GM12878 (cell line): ENCODE measurements around the gene CLINT1. TPM values are rescaled to one million over a fixed set of nuclear protein-coding genes. Genes with fewer than 3 reads are reported as not detected.
A peak's percentile ranks its signal among the peaks of the same experiment; 100 is the strongest.

Experiments used
- ATAC-seq: fragments of 200-7000 bp; cut with Tn5 transposase; 3 replicates; pipeline ENCODE4 v1.9.1; 2020; ENCODE audit warnings: mild to moderate bottlenecking, moderate library complexity
- BruUV-seq: library from RNA; stranded (reverse); fragments of 400-500 nt; replicated peaks from 2 replicates; lab custom pipeline; 2021; lab: Mats Ljungman, UMichigan
- CTCF ChIA-PET: fragments of 300-600 bp; sonication (Branson Sonifier 250); formaldehyde crosslinking; extraction: SDS; loops from one replicate; lab custom pipeline; 2021; ENCODE audit warnings: inconsistent platforms; lab: Yijun Ruan, JAX
- POLR2A ChIA-PET: fragments of 350-600 bp; formaldehyde crosslinking; extraction: SDS; loops from one replicate; lab custom pipeline; 2021; ENCODE audit warnings: inconsistent platforms; lab: Charles Lee
- RAD21 ChIA-PET: fragments of 300-600 bp; sonication (Branson Sonifier 250); formaldehyde crosslinking; loops from one replicate; lab custom pipeline; 2023; ENCODE audit warnings: antibody characterized with exemption; ENCODE audit not compliant: unreplicated experiment; lab: Charles Lee
- SMC1A ChIA-PET: fragments of 300-600 bp; sonication (Branson Sonifier 250); formaldehyde crosslinking; loops from one replicate; lab custom pipeline; 2023; ENCODE audit not compliant: unreplicated experiment, uncharacterized antibody; lab: Charles Lee
- DNase-seq: peaks from one replicate; pipeline ENCODE4 v3.0.0-alpha.2; 2011; ENCODE audit warnings: low read depth, low spot score
- FAIRE-seq: peaks from 3 replicates; lab custom pipeline; 2011; peaks lifted over from hg19 to GRCh38; lab: Jason Lieb, UNC
- H2AFZ ChIP-seq: 2 replicates; pipeline ENCODE4 v1.6.0; 2011; ENCODE audit warnings: low read depth, low read length, control low read depth; ENCODE audit not compliant: control insufficient read depth
- H3K27ac ChIP-seq: 2 replicates; pipeline ENCODE4 v1.5.1; 2011; ENCODE audit warnings: control low read depth; ENCODE audit not compliant: control insufficient read depth, insufficient read depth
- H3K27me3 ChIP-seq, 2 experiments: replicated peaks in 1 of 2; 2 replicates each; pipeline versions ENCODE4 v1.6.0 to v1.6.1; 2011; ENCODE audit warnings: low read length in 1 of 2; ENCODE audit not compliant: control insufficient read depth in 2 of 2, insufficient read depth in 2 of 2
- H3K36me3 ChIP-seq, 2 experiments: 2 replicates each; pipeline ENCODE4 v1.5.1; 2011; ENCODE audit warnings: low read length in 1 of 2; ENCODE audit not compliant: control insufficient read depth in 2 of 2, insufficient read depth in 2 of 2
- H3K4me1 ChIP-seq: 2 replicates; pipeline ENCODE4 v1.6.1; 2011; ENCODE audit warnings: mild to moderate bottlenecking, low read length, moderate library complexity, mixed read lengths; ENCODE audit not compliant: control insufficient read depth, insufficient read depth
- H3K4me2 ChIP-seq: 2 replicates; pipeline ENCODE4 v1.6.0; 2011; ENCODE audit warnings: control low read depth; ENCODE audit not compliant: control insufficient read depth, insufficient read depth
- H3K4me3 ChIP-seq: fragments of 200-600 bp; sonication (generic); 2 replicates; pipeline ENCODE4 v1.5.1; 2016
- H3K79me2 ChIP-seq: 2 replicates; pipeline ENCODE4 v1.6.0; 2011; ENCODE audit warnings: low read length; ENCODE audit not compliant: control insufficient read depth, insufficient read depth
- H3K9ac ChIP-seq: 2 replicates; pipeline ENCODE4 v1.8.0; 2011; ENCODE audit warnings: low read length, control low read depth, mixed read lengths; ENCODE audit not compliant: control insufficient read depth, insufficient read depth
- H3K9me3 ChIP-seq: replicated peaks from 3 replicates; pipeline ENCODE4 v1.5.1; 2011; ENCODE audit warnings: mild to moderate bottlenecking, low read length; ENCODE audit not compliant: control insufficient read depth, insufficient read depth
- H4K20me1 ChIP-seq: 2 replicates; pipeline ENCODE4 v1.6.0; 2011; ENCODE audit not compliant: control insufficient read depth, insufficient read depth
- BHLHE40 ChIP-seq, 2 experiments: fragments of 450-650 bp in 1 of 2; IDR thresholded peaks; 2 replicates each; pipeline ENCODE4 v1.6.1; 2011 to 2017; ENCODE audit warnings: low read depth in 2 of 2, borderline replicate concordance in 1 of 2, improper control_type of control experiment in 1 of 2, low read length in 1 of 2, mild to moderate bottlenecking in 1 of 2
- HCFC1 ChIP-seq: fragments of 150-350 bp; IDR thresholded peaks from 2 replicates; pipeline ENCODE4 v1.6.1; 2014; ENCODE audit warnings: low read length
- HDGF ChIP-seq: fragments of 450-650 bp; IDR thresholded peaks from 2 replicates; pipeline ENCODE4 v1.6.1; 2016; ENCODE audit warnings: antibody characterized with exemption
- NRF1 ChIP-seq: conservative IDR thresholded peaks from 2 replicates; pipeline ENCODE4 v1.6.1; 2011; ENCODE audit warnings: mild to moderate bottlenecking, low read depth, low read length, improper control_type of control experiment
- PKNOX1 ChIP-seq: fragments of 450-650 bp; IDR thresholded peaks from 2 replicates; pipeline ENCODE4 v1.6.1; 2016; ENCODE audit warnings: mild to moderate bottlenecking
- PML ChIP-seq: IDR thresholded peaks from 2 replicates; pipeline ENCODE4 v1.6.1; 2012; ENCODE audit warnings: low read length, inconsistent platforms
- POLR2A ChIP-seq: IDR thresholded peaks from 2 replicates; pipeline ENCODE4 v1.6.1; 2011; ENCODE audit warnings: low read depth, mild to moderate bottlenecking, low read length
- STAT3 ChIP-seq: IDR thresholded peaks from 2 replicates; pipeline ENCODE4 v1.6.1; 2011; ENCODE audit warnings: low read depth, low read length, improper control_type of control experiment
- SUPT20H ChIP-seq: IDR thresholded peaks from 2 replicates; pipeline ENCODE4 v1.6.1; 2011; ENCODE audit warnings: low read depth, mild to moderate bottlenecking, low read length, moderate library complexity, borderline replicate concordance; ENCODE audit not compliant: control insufficient read depth
- TCF7 ChIP-seq: IDR thresholded peaks from 2 replicates; pipeline ENCODE4 v1.6.1; 2014; ENCODE audit warnings: antibody characterized with exemption, borderline replicate concordance
- USF2 ChIP-seq: IDR thresholded peaks from 2 replicates; pipeline ENCODE4 v1.6.1; 2011; ENCODE audit warnings: low read depth, low read length, improper control_type of control experiment, borderline replicate concordance
- ZBTB4 ChIP-seq: fragments of 450-650 bp; formaldehyde crosslinking; IDR thresholded peaks from 2 replicates; pipeline ENCODE4 v1.4.0; 2022; ENCODE audit warnings: mild to moderate bottlenecking, moderate library complexity
- WGBS: methylation state at CpG from one replicate; pipeline ENCODE4 v1.1.6; 2016; ENCODE audit warnings: low lambda C conversion rate; ENCODE audit not compliant: insufficient replicate concordance, insufficient coverage; ENCODE audit errors: missing lambda C conversion rate; 5-methylcytosine and 5-hydroxymethylcytosine counted together
- in situ Hi-C: fragments of 300-500 bp; cut with MboI; formaldehyde crosslinking; loops from 9 replicates; pipeline ENCODE4 v1.14.3; 2018; ENCODE audit warnings: mixed read lengths
- intact Hi-C: fragments of 100-400 bp; cut with micrococcal nuclease; formaldehyde crosslinking; loops from one replicate; pipeline ENCODE4 v1.14.2; 2022; ENCODE audit not compliant: unreplicated experiment
- polyA plus RNA-seq, 11 experiments: library from polyadenylated mRNA; depleted of rRNA in 4 of 11; unstranded in 6 of 11; stranded (reverse) in 5 of 11; fragments of >200 nt; fragmentation: Nextera tagmentation in 4 of 11; fragmentation: Illumina TruSeq in 1 of 11; extraction: Ambion mirVana in 4 of 11; extraction: Trizol in 1 of 11; gene quantifications; 1 replicate in 1 of 11; 2 replicates in 10 of 11; pipeline versions ENCODE4 v1.2.1 to v1.2.3, GENCODE V29; 2011 to 2016; ENCODE audit warnings: inconsistent platforms in 2 of 11, missing spikeins in 2 of 11, low read depth in 1 of 11
- total RNA-seq, 4 experiments: library from RNA; depleted of rRNA in 3 of 4; stranded (reverse); fragments of >200 nt in 3 of 4; fragmentation: Illumina TruSeq in 1 of 4; extraction: Trizol in 1 of 4; gene quantifications; 2 replicates each; pipeline versions ENCODE4 v1.2.1 to v1.2.3, GENCODE V29; 2013 to 2021
- TF ChIP-seq, protein P1 (sequence below): IDR thresholded peaks from 2 replicates; pipeline ENCODE4 v1.6.1; 2011; ENCODE audit warnings: low read depth, mild to moderate bottlenecking, low read length, moderate library complexity, borderline replicate concordance; ENCODE audit errors: extremely low read depth
- TF ChIP-seq, protein P2 (sequence below): fragments of 450-650 bp; IDR thresholded peaks from 2 replicates; pipeline ENCODE4 v1.6.1; 2017; ENCODE audit warnings: antibody characterized with exemption, mild to moderate bottlenecking, moderate library complexity

Gene CLINT1
- total and polyA plus RNA-seq, 10 of the 15 experiments (the other 5 are each of a cell fraction or from before 2014, with no cell fraction given): 30.0 to 136 (median 105) TPM

DNA sequence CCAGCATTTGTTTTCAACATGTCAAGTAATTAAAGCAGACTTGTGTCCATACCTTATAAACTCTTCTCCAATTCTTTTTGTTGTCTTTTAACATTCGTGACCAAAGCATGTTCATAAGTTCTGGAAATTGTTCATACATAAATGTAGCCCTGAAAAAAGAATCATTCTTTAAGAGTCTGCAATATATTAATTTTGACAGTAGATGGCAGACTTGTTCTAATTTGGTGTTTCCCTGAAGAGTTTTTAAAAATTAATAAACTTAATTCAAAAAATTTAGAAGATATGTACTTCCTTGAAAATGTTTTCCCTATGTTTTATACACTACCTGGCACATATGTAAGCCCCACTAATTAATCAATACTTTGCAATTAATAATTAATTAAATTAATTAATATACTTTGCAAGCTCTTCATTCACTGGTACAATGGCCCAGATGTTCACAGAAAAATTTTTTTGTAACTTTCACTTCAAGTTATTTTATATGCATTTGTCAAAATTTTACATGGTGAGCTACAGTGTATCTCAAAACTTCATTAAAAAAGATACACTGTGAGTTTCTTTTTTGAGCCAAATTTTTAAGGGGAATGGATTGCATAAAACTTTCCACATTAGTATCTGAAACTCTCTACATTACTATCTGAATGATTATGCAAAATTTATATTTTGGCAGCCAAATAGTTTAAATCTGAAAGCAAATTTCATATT is 42.1 kb downstream of the CLINT1 start:
- ChIA-PET RAD21 (interaction anchor here (0.9 to 4.4 kb wide), 26 partner anchors 10 to 1290 kb away, joined by 3 to 63 read pairs (median 4); no protein-coding TSS in a partner anchor), CTCF (interaction anchor here (0.6 to 4.6 kb wide), 37 partner anchors 8 to 1315 kb away, joined by 3 to 201 read pairs (median 5); no protein-coding TSS in a partner anchor), SMC1A (interaction anchor here (0.5 to 4.4 kb wide), 28 partner anchors 8 to 1316 kb away, joined by 3 to 82 read pairs (median 6); no protein-coding TSS in a partner anchor), POLR2A (no interaction called here)
- no peaks in the 10 kb centered on the region for H4K20me1 ChIP-seq
- FAIRE-seq: peak; percentile 57
- DNase-seq: no peak
- no peaks in the 10 kb centered on the region for H3K9me3 ChIP-seq
- H3K9ac ChIP-seq: no peak overlapping the region
- no peaks in the 10 kb centered on the region for H3K27me3 ChIP-seq
- H3K4me1 ChIP-seq: no peaks in the 10 kb centered on the region
- no peak overlapping the region for H2AFZ ChIP-seq
- WGBS: 0% methylated on average over 1 of the region's 1 CpG
- no peak overlapping the region for H3K4me3 ChIP-seq
- no peak overlapping the region for H3K4me2 ChIP-seq
- no peaks in the 10 kb centered on the region; the same call in 1 of the 2 replicates for H3K79me2 ChIP-seq
- peaks cover 3 to 6% of the 10 kb centered on the region in 2 experiments; a peak in 3 of 4 replicates for H3K36me3 ChIP-seq
- ATAC-seq: peak; percentile 49; the same call in 2 of the 3 replicates
- BruUV-seq: no TSS peak
- in situ Hi-C loops (no loop called here), intact Hi-C loops (loop anchor here (1.0 to 2.0 kb wide), 4 partner anchors 38 to 178 kb away; no protein-coding TSS in a partner anchor)
- H3K27ac ChIP-seq: no peak overlapping the region
- TF ChIP-seq TCF7: no peak
- TF ChIP-seq PML: no peak
- TF ChIP-seq BHLHE40 (IDR thresholded peaks at IDR 0.05; ENCODE audit: borderline replicate concordance in 1 of 2, low read depth in 2 of 2, low read length in 1 of 2): no peak
- TF ChIP-seq HCFC1: no peak
- TF ChIP-seq, protein P1, sequence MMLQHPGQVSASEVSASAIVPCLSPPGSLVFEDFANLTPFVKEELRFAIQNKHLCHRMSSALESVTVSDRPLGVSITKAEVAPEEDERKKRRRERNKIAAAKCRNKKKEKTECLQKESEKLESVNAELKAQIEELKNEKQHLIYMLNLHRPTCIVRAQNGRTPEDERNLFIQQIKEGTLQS: no peak
- TF ChIP-seq PKNOX1: no peak
- TF ChIP-seq NRF1: no peak
- no peak for TF ChIP-seq POLR2A
- no peak for TF ChIP-seq STAT3
- no peak for TF ChIP-seq USF2
- no peak for TF ChIP-seq SUPT20H
- TF ChIP-seq HDGF: no peak
- TF ChIP-seq, protein P2, sequence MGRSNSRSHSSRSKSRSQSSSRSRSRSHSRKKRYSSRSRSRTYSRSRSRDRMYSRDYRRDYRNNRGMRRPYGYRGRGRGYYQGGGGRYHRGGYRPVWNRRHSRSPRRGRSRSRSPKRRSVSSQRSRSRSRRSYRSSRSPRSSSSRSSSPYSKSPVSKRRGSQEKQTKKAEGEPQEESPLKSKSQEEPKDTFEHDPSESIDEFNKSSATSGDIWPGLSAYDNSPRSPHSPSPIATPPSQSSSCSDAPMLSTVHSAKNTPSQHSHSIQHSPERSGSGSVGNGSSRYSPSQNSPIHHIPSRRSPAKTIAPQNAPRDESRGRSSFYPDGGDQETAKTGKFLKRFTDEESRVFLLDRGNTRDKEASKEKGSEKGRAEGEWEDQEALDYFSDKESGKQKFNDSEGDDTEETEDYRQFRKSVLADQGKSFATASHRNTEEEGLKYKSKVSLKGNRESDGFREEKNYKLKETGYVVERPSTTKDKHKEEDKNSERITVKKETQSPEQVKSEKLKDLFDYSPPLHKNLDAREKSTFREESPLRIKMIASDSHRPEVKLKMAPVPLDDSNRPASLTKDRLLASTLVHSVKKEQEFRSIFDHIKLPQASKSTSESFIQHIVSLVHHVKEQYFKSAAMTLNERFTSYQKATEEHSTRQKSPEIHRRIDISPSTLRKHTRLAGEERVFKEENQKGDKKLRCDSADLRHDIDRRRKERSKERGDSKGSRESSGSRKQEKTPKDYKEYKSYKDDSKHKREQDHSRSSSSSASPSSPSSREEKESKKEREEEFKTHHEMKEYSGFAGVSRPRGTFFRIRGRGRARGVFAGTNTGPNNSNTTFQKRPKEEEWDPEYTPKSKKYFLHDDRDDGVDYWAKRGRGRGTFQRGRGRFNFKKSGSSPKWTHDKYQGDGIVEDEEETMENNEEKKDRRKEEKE: no peak
- no peak for TF ChIP-seq ZBTB4
